ENCODE data around the gene RIC3.

Gene RIC3

GRCh38 chr11:8083871-8084281 lies 84.9 kb downstream of the RIC3 start:
- TF ChIP-seq POU6F1 (CRISPR knock-in tag; IDR thresholded peaks at IDR 0.05; ENCODE audit: borderline replicate concordance, low read depth) (no peak), CREB5 (CRISPR knock-in tag; IDR thresholded peaks at IDR 0.05; ENCODE audit: low read depth) (no peak), ZNF8 (CRISPR knock-in tag; IDR thresholded peaks at IDR 0.05) (no peak), OSR1 (CRISPR knock-in tag; IDR thresholded peaks at IDR 0.05) (no peak), SNAI2 (CRISPR knock-in tag; IDR thresholded peaks at IDR 0.05) (no peak), TOX (CRISPR knock-in tag; IDR thresholded peaks at IDR 0.05; ENCODE audit: borderline replicate concordance) (no peak), CSRNP3 (CRISPR knock-in tag; IDR thresholded peaks at IDR 0.05) (no peak), CSDC2 (CRISPR knock-in tag; IDR thresholded peaks at IDR 0.05) (no peak), ZC3H10 (CRISPR knock-in tag; IDR thresholded peaks at IDR 0.05) (no peak), GLIS3 (CRISPR knock-in tag; IDR thresholded peaks at IDR 0.05) (no peak), ZNF70 (CRISPR knock-in tag; IDR thresholded peaks at IDR 0.05) (no peak)
- no peak for ATAC-seq

GRCh38 chr11:8083088-8083395 lies 85.8 kb downstream of the RIC3 start:
- ATAC-seq, result no peak
- TF ChIP-seq TSHZ2 (CRISPR knock-in tag; IDR thresholded peaks at IDR 0.05) (no peak), PPARA (CRISPR knock-in tag; IDR thresholded peaks at IDR 0.05; ENCODE audit: borderline replicate concordance) (no peak), TOX (CRISPR knock-in tag; IDR thresholded peaks at IDR 0.05; ENCODE audit: borderline replicate concordance) (no peak), TCF4 (CRISPR knock-in tag; IDR thresholded peaks at IDR 0.05; ENCODE audit: borderline replicate concordance) (no peak), RARB (CRISPR knock-in tag; IDR thresholded peaks at IDR 0.05) (no peak), OSR1 (CRISPR knock-in tag; IDR thresholded peaks at IDR 0.05) (no peak), ARNTL (CRISPR knock-in tag; IDR thresholded peaks at IDR 0.05; ENCODE audit: borderline replicate concordance, low read depth) (no peak), ZFP30 (CRISPR knock-in tag; IDR thresholded peaks at IDR 0.05) (no peak), POU6F1 (CRISPR knock-in tag; IDR thresholded peaks at IDR 0.05; ENCODE audit: borderline replicate concordance, low read depth) (no peak), PATZ1 (CRISPR knock-in tag; IDR thresholded peaks at IDR 0.05; ENCODE audit: borderline replicate concordance) (no peak), ZNF70 (CRISPR knock-in tag; IDR thresholded peaks at IDR 0.05) (no peak), CREB5 (CRISPR knock-in tag; IDR thresholded peaks at IDR 0.05; ENCODE audit: low read depth) (no peak), ZNF8 (CRISPR knock-in tag; IDR thresholded peaks at IDR 0.05) (no peak), ZNF565 (CRISPR knock-in tag; conservative IDR thresholded peaks at IDR 0.05; ENCODE audit: low read depth) (no peak), CSDC2 (CRISPR knock-in tag; IDR thresholded peaks at IDR 0.05) (no peak), ESRRG (CRISPR knock-in tag; IDR thresholded peaks at IDR 0.05) (no peak)
